ENCODE measurements around the gene RHBDF2. TPM values are rescaled to one million over a fixed set of nuclear protein-coding genes. Genes with fewer than 3 reads are reported as not detected.
A peak's percentile ranks its signal among the peaks of the same experiment; 100 is the strongest.

The RHBDF2 gene
- total and polyA plus RNA-seq, 3 donors from 2014 or later = 9.7 to 30.2 (median 26.3) TPM

GRCh38 chr17:76538941-76539570 lies 37.8 kb upstream of the RHBDF2 start:
- H3K9me3 ChIP-seq = no peaks in the 10 kb centered on the region
- intact Hi-C loops (cut with DNase I; ENCODE audit: low total_unique reads) = no loop called here
- H3K4me3 ChIP-seq = no peak overlapping the region
- peaks cover 35% of the 10 kb centered on the region for H3K4me1 ChIP-seq
- H3K36me3 ChIP-seq (ENCODE audit: low read depth, missing control alignments) = no peaks in the 10 kb centered on the region
- 75 to 81% methylated on average over 9 of the region's 9 CpGs for WGBS, 2 donors
- H3K27me3 ChIP-seq = no peaks in the 10 kb centered on the region
- H3K27ac ChIP-seq = no peak overlapping the region
- DNase-seq = no peak
- no peak for TF ChIP-seq CTCF (IDR thresholded peaks at IDR 0.05)
- TF ChIP-seq POLR2A (IDR thresholded peaks at IDR 0.05) = no peak

GRCh38 chr17:76538281-76538931 lies 37.2 kb upstream of the RHBDF2 start:
- Histone ChIP-seq H3K9me3 (no peaks in the 10 kb centered on the region), H3K4me3 (peak overlapping the region; percentile 50 to 52), H3K4me1 (peaks cover 28% of the 10 kb centered on the region), H3K36me3 (ENCODE audit: low read depth, missing control alignments) (no peaks in the 10 kb centered on the region), H3K27me3 (no peaks in the 10 kb centered on the region), H3K27ac (peak overlapping the region; percentile 8 to 75)
- intact Hi-C loops (cut with DNase I; ENCODE audit: low total_unique reads) = no loop called here
- 35 to 46% methylated on average over 13 to 37 of the region's 37 CpGs for WGBS, 2 donors
- no peak for TF ChIP-seq POLR2A (IDR thresholded peaks at IDR 0.05)
- no peak for TF ChIP-seq CTCF (IDR thresholded peaks at IDR 0.05)
- no peak for DNase-seq

- H3K9me3 ChIP-seq = no peaks in the 10 kb centered on the region
- peak within 1 kb of the TSS; percentile 50 to 52 for H3K4me3 ChIP-seq
- peak within 1 kb of the TSS; percentile 11 to 81 for H3K27ac ChIP-seq
- H3K36me3 ChIP-seq (ENCODE audit: low read depth, missing control alignments) = no peaks in the 10 kb centered on the region
- intact Hi-C loops (cut with DNase I; ENCODE audit: low total_unique reads) = no loop called here
- no peaks in the 10 kb centered on the region for H3K27me3 ChIP-seq
- H3K4me1 ChIP-seq = peaks cover 25% of the 10 kb centered on the region
- WGBS, 2 donors = 1 to 2% methylated on average over 19 to 84 of the region's 95 CpGs
- DNase-seq = no peak
- TF ChIP-seq POLR2A (IDR thresholded peaks at IDR 0.05) (no peak), CTCF (IDR thresholded peaks at IDR 0.05) (no peak)
These were observed 36.5 kb upstream of the RHBDF2 start, which contains the start of gene CYGB for GRCh38 chr17:76537578-76538280. CYGB (minus strand) TSS chr17:76537709; CDS start chr17:76537542, 167 bp downstream.

- 0 to 3% methylated on average over 2 to 26 of the region's 26 CpGs for WGBS, 2 donors
- DNase-seq = peak; percentile 65
- peaks cover 25% of the 10 kb centered on the region for H3K4me1 ChIP-seq
- no peaks in the 10 kb centered on the region for H3K36me3 ChIP-seq (ENCODE audit: low read depth, missing control alignments)
- no peaks in the 10 kb centered on the region for H3K27me3 ChIP-seq
- H3K9me3 ChIP-seq = no peaks in the 10 kb centered on the region
- intact Hi-C loops (cut with DNase I; ENCODE audit: low total_unique reads) = no loop called here
- peak overlapping the region in 1 of 2 donors; percentile 81 for H3K27ac ChIP-seq
- peak overlapping the region in 1 of 2 donors; percentile 50 for H3K4me3 ChIP-seq
- TF ChIP-seq POLR2A (IDR thresholded peaks at IDR 0.05) = no peak
- no peak for TF ChIP-seq CTCF (IDR thresholded peaks at IDR 0.05)
These were observed 36.0 kb upstream of the RHBDF2 start for GRCh38 chr17:76537288-76537577.

Data from testis (tissue), 3 donors.